Measurements from ENCODE around the gene TSPAN15. TPM values are rescaled to one million over a fixed set of nuclear protein-coding genes. Genes with fewer than 3 reads are reported as not detected.

The TSPAN15 gene
- polyA plus RNA-seq, 1 donor (not counting 4 experiments of a cell fraction or from before 2014, with no cell fraction given): 2.1 TPM

DNA sequence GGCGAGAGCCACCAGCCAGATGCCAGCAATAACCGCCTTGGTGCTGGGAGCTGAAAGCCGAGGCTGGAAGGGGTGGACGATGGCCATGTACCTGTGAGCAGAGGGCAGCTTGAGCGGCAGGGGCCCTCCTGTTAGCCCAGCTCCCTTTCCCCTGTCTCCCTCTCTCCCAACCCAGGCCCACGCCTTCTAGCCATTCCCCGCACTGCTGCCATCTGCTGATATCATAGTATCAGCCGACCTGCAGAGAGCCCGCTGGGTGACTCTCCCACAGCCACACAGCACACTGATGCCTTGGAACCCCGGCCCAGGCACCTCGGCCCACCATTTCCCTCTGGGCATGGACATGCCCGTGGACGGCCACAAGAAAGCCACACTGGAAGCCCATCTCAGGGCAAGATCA, 36.2 kb upstream of the TSPAN15 start:
- H3K4me1 ChIP-seq (ENCODE audit: control insufficient read depth, extremely low read depth, insufficient read depth, low read length): peaks cover 5% of the 10 kb centered on the region

GRCh38 chr10:69415951-69416350, 35.3 kb upstream of the TSPAN15 start:
- no peak for DNase-seq (ENCODE audit: low read depth, low spot score)
- no peak for FAIRE-seq
- H3K27ac ChIP-seq (ENCODE audit: control insufficient read depth, insufficient read depth, low read length): no peak overlapping the region
- H3K9ac ChIP-seq (ENCODE audit: control insufficient read depth, extremely low read depth, insufficient read depth, low read length): no peak overlapping the region
- no peaks in the 10 kb centered on the region for H4K20me1 ChIP-seq (ENCODE audit: control insufficient read depth, extremely low read depth, insufficient read depth, low read length)
- no peak overlapping the region for H3K4me2 ChIP-seq (ENCODE audit: control insufficient read depth, extremely low read depth, insufficient read depth, low read depth, low read length)
- H3K79me2 ChIP-seq (ENCODE audit: control insufficient read depth, insufficient read depth, low read length): no peaks in the 10 kb centered on the region
- H2AFZ ChIP-seq (ENCODE audit: control insufficient read depth, low read length): no peak overlapping the region
- H3K36me3 ChIP-seq (ENCODE audit: control insufficient read depth in 2 of 2, extremely low read depth in 1 of 2, insufficient read depth in 2 of 2, low read length in 2 of 2): no peaks in the 10 kb centered on the region
- H3K9me3 ChIP-seq (ENCODE audit: control insufficient read depth, low read depth, low read length): no peaks in the 10 kb centered on the region
- H3K4me1 ChIP-seq (ENCODE audit: control insufficient read depth, extremely low read depth, insufficient read depth, low read length): peaks cover 5% of the 10 kb centered on the region
- no peaks in the 10 kb centered on the region for H3K27me3 ChIP-seq (ENCODE audit: control insufficient read depth, extremely low read depth, insufficient read depth, low read length)
- no peaks in the 10 kb centered on the region for H3K9me1 ChIP-seq (ENCODE audit: control insufficient read depth, extremely low read depth, insufficient read depth, low read length)
- TF ChIP-seq CTCF (optimal IDR thresholded peaks at IDR 0.05 in 1 of 3, IDR thresholded peaks at IDR 0.05 in 1 of 3, conservative IDR thresholded peaks at IDR 0.05 in 1 of 3; ENCODE audit: extremely low read depth in 1 of 3, insufficient read depth in 2 of 3, low read length in 3 of 3) (no peak), EZH2 (IDR thresholded peaks at IDR 0.05; ENCODE audit: low read length) (no peak)
- H3K4me3 ChIP-seq (ENCODE audit: control insufficient read depth in 2 of 3, extremely low read depth in 1 of 3, insufficient read depth in 2 of 3, low read depth in 1 of 3, low read length in 3 of 3): no peak overlapping the region
- dilution Hi-C loops (cut with MboI; ENCODE audit: extremely low pct_ligation_motif_present, low sequenced_read_pairs): no loop called here

More for the DNA sequence above, 36.2 kb upstream of the TSPAN15 start:
- no peaks in the 10 kb centered on the region for H3K9me3 ChIP-seq (ENCODE audit: control insufficient read depth, low read depth, low read length)
- H3K4me2 ChIP-seq (ENCODE audit: control insufficient read depth, extremely low read depth, insufficient read depth, low read depth, low read length): no peak overlapping the region
- dilution Hi-C loops (cut with MboI; ENCODE audit: extremely low pct_ligation_motif_present, low sequenced_read_pairs): no loop called here
- DNase-seq (ENCODE audit: low read depth, low spot score) (no peak), FAIRE-seq (no peak)
- H3K79me2 ChIP-seq (ENCODE audit: control insufficient read depth, insufficient read depth, low read length): no peaks in the 10 kb centered on the region
- no peak overlapping the region for H3K4me3 ChIP-seq (ENCODE audit: control insufficient read depth in 2 of 3, extremely low read depth in 1 of 3, insufficient read depth in 2 of 3, low read depth in 1 of 3, low read length in 3 of 3)
- H3K27me3 ChIP-seq (ENCODE audit: control insufficient read depth, extremely low read depth, insufficient read depth, low read length): no peaks in the 10 kb centered on the region
- TF ChIP-seq EZH2 (IDR thresholded peaks at IDR 0.05; ENCODE audit: low read length): no peak
- TF ChIP-seq CTCF (optimal IDR thresholded peaks at IDR 0.05 in 1 of 3, IDR thresholded peaks at IDR 0.05 in 1 of 3, conservative IDR thresholded peaks at IDR 0.05 in 1 of 3; ENCODE audit: extremely low read depth in 1 of 3, insufficient read depth in 2 of 3, low read length in 3 of 3): no peak
- H3K9me1 ChIP-seq (ENCODE audit: control insufficient read depth, extremely low read depth, insufficient read depth, low read length): no peaks in the 10 kb centered on the region
- H4K20me1 ChIP-seq (ENCODE audit: control insufficient read depth, extremely low read depth, insufficient read depth, low read length): no peaks in the 10 kb centered on the region
- H3K27ac ChIP-seq (ENCODE audit: control insufficient read depth, insufficient read depth, low read length): no peak overlapping the region
- H2AFZ ChIP-seq (ENCODE audit: control insufficient read depth, low read length): no peak overlapping the region
- no peaks in the 10 kb centered on the region for H3K36me3 ChIP-seq (ENCODE audit: control insufficient read depth in 2 of 2, extremely low read depth in 1 of 2, insufficient read depth in 2 of 2, low read length in 2 of 2)
- no peak overlapping the region for H3K9ac ChIP-seq (ENCODE audit: control insufficient read depth, extremely low read depth, insufficient read depth, low read length)
